ENCODE data around the gene CASZ1. TPM values are rescaled to one million over a fixed set of nuclear protein-coding genes. Genes with fewer than 3 reads are reported as not detected.

CASZ1 gene
- 2.2 and 7.4 TPM in 2 replicates for total RNA-seq (2014; rRNA removed; shearing (Covaris generic))

- in situ Hi-C loops (cut with HindIII; ENCODE audit: low sequenced_read_pairs), result no loop called here
- peak; percentile 61 for DNase-seq (ENCODE audit: low spot score)
These were observed at the start of gene CASZ1 for GRCh38 chr1:10796029-10796944. Gene CASZ1, minus strand, starts transcription at chr1:10796646. Its CDS starts 102,757 bp downstream, at chr1:10693889.

- in situ Hi-C loops (cut with HindIII; ENCODE audit: low sequenced_read_pairs), result no loop called here
- no peak for DNase-seq (ENCODE audit: low spot score)
These were observed 47.3 kb upstream of the CASZ1 start for GRCh38 chr1:10843697-10844096.

- DNase-seq (ENCODE audit: low spot score), result no peak
- in situ Hi-C loops (cut with HindIII; ENCODE audit: low sequenced_read_pairs), result no loop called here
These were observed 44.7 kb upstream of the CASZ1 start for GRCh38 chr1:10841118-10841517.

GRCh38 chr1:10839188-10839770, 42.8 kb upstream of the CASZ1 start:
- in situ Hi-C loops (cut with HindIII; ENCODE audit: low sequenced_read_pairs), result no loop called here
- DNase-seq (ENCODE audit: low spot score), result no peak

GRCh38 chr1:10838541-10838940, 42.1 kb upstream of the CASZ1 start:
- no peak for DNase-seq (ENCODE audit: low spot score)

GRCh38 chr1:10836726-10837125, 40.3 kb upstream of the CASZ1 start:
- no peak for DNase-seq (ENCODE audit: low spot score)

More at GRCh38 chr1:10838541-10838940, 42.1 kb upstream of the CASZ1 start:
- in situ Hi-C loops (cut with HindIII; ENCODE audit: low sequenced_read_pairs), result no loop called here

GRCh38 chr1:10835822-10836421, 39.5 kb upstream of the CASZ1 start:
- in situ Hi-C loops (cut with HindIII; ENCODE audit: low sequenced_read_pairs), result no loop called here
- DNase-seq (ENCODE audit: low spot score), result no peak

More at GRCh38 chr1:10836726-10837125, 40.3 kb upstream of the CASZ1 start:
- in situ Hi-C loops (cut with HindIII; ENCODE audit: low sequenced_read_pairs), result no loop called here

- in situ Hi-C loops (cut with HindIII; ENCODE audit: low sequenced_read_pairs), result no loop called here
- DNase-seq (ENCODE audit: low spot score), result no peak
These were observed 39.0 kb upstream of the CASZ1 start for GRCh38 chr1:10835421-10835820.

- in situ Hi-C loops (cut with HindIII; ENCODE audit: low sequenced_read_pairs), result no loop called here
- no peak for DNase-seq (ENCODE audit: low spot score)
These were observed 38.4 kb upstream of the CASZ1 start for GRCh38 chr1:10834770-10835412.

- no peak for DNase-seq (ENCODE audit: low spot score)
- in situ Hi-C loops (cut with HindIII; ENCODE audit: low sequenced_read_pairs), result no loop called here
These were observed 37.4 kb upstream of the CASZ1 start for GRCh38 chr1:10833630-10834557.

GRCh38 chr1:10832703-10833102, 36.3 kb upstream of the CASZ1 start:
- in situ Hi-C loops (cut with HindIII; ENCODE audit: low sequenced_read_pairs), result no loop called here
- no peak for DNase-seq (ENCODE audit: low spot score)

- DNase-seq (ENCODE audit: low spot score), result no peak
- in situ Hi-C loops (cut with HindIII; ENCODE audit: low sequenced_read_pairs), result no loop called here
These were observed 34.7 kb upstream of the CASZ1 start for GRCh38 chr1:10830961-10831668.

- in situ Hi-C loops (cut with HindIII; ENCODE audit: low sequenced_read_pairs), result no loop called here
- no peak for DNase-seq (ENCODE audit: low spot score)
These were observed 33.6 kb upstream of the CASZ1 start for GRCh38 chr1:10829965-10830515.

GRCh38 chr1:10829067-10829818, 32.8 kb upstream of the CASZ1 start:
- in situ Hi-C loops (cut with HindIII; ENCODE audit: low sequenced_read_pairs), result no loop called here
- DNase-seq (ENCODE audit: low spot score), result no peak

- in situ Hi-C loops (cut with HindIII; ENCODE audit: low sequenced_read_pairs), result no loop called here
- DNase-seq (ENCODE audit: low spot score), result no peak
These were observed 31.2 kb upstream of the CASZ1 start for GRCh38 chr1:10827377-10828333.

GRCh38 chr1:10825592-10825991, 29.1 kb upstream of the CASZ1 start:
- in situ Hi-C loops (cut with HindIII; ENCODE audit: low sequenced_read_pairs), result no loop called here
- no peak for DNase-seq (ENCODE audit: low spot score)
